Measurements from ENCODE around the gene ZNF528.

Gene ZNF528

DNA sequence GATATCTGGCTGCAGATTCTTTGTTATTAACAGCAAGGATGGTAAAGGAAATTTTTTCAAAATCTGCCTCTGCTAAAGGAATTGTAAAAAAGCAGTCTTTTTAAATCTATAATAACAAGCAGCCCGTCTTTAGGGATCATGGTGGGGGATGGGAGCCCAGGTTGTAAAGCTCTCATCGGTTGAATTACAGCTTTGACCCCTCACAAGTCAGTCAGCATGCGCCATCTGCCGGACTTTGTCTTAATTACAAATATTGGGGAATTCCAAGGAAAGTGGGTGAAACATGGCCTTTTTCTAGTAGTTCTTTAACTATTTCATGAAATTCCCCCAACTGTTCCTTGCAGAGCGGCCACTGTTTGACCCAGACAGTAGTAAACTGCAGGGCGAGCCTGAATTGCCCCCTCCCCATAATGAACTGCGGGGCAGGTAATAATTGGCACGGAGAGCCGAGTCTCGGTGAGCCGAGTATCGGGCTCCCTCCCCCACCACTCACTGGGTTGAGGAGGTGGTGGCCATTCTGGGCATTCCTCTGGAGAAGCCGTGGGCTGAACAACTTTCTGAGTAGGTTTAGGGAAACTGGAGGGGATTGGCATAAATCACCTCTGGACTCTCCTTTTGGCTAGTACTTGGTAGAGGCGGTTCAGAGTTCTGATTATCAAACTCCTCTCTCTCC lies 67.3 kb downstream of the ZNF528 start:
- Mint-ChIP-seq H3K36me3 (no peaks in the 10 kb centered on the region), H3K9me3 (peaks cover 25% of the 10 kb centered on the region), H3K4me3 (no peak overlapping the region), H3K27ac (no peak overlapping the region), H3K4me1 (no peaks in the 10 kb centered on the region)
- DNase-seq (ENCODE audit: low spot score in 2 of 2) (no peak), ATAC-seq (no peak)

Measured in stimulated activated effector memory CD8-positive, alpha-beta T cell treated with anti-CD3 and anti-CD28 coated beads, Interleukin-12 subunit alpha, Interleukin-12 subunit beta, amount 100 ng/mL, for 72 hours (primary cell).